Neural crest cell (in vitro differentiated cells): ENCODE measurements around the gene SDK1. TPM values are rescaled to one million over a fixed set of nuclear protein-coding genes. Genes with fewer than 3 reads are reported as not detected.
"Not testable (repeated sequence)": the region's sequence is repeated elsewhere in the genome, so short reads cannot be mapped to it uniquely, and the experiment has no call there.

Experiments
- DNase-seq: peaks from one replicate; pipeline ENCODE4 v3.0.0; 2021; ENCODE audit warnings: low read depth, mixed read lengths, low spot score
- H3K27ac Mint-ChIP-seq: one replicate; pipeline ENCODE4 v1.8.0; 2021; ENCODE audit warnings: mild to moderate bottlenecking, mixed read lengths; ENCODE audit not compliant: unreplicated experiment
- H3K27me3 Mint-ChIP-seq: 2 replicates; pipeline ENCODE4 v1.8.0; 2021; ENCODE audit warnings: low read depth, mild to moderate bottlenecking, mixed read lengths
- H3K36me3 Mint-ChIP-seq: 2 replicates; pipeline ENCODE4 v1.8.0; 2021; ENCODE audit warnings: low read depth, mild to moderate bottlenecking, mixed read lengths
- H3K4me1 Mint-ChIP-seq: 2 replicates; pipeline ENCODE4 v1.8.0; 2021; ENCODE audit warnings: mixed read lengths
- H3K4me3 Mint-ChIP-seq: one replicate; pipeline ENCODE4 v1.8.0; 2021; ENCODE audit warnings: mild to moderate bottlenecking, mixed read lengths
- H3K9me3 Mint-ChIP-seq: 2 replicates; pipeline ENCODE4 v1.8.0; 2021; ENCODE audit warnings: mixed read lengths
- total RNA-seq: library from RNA; stranded (reverse); gene quantifications from 2 replicates; pipeline ENCODE4 v1.2.1, GENCODE V29; 2021
- TF ChIP-seq, protein P1 (sequence below): fragments of 200-600 bp; sonication (generic); conservative IDR thresholded peaks from 2 replicates; pipeline ENCODE4 v1.5.0; 2021; ENCODE audit warnings: antibody characterized with exemption, mild to moderate bottlenecking

The SDK1 gene
- total RNA-seq, 1 donor from 2014 or later, result 11.6 TPM

DNA sequence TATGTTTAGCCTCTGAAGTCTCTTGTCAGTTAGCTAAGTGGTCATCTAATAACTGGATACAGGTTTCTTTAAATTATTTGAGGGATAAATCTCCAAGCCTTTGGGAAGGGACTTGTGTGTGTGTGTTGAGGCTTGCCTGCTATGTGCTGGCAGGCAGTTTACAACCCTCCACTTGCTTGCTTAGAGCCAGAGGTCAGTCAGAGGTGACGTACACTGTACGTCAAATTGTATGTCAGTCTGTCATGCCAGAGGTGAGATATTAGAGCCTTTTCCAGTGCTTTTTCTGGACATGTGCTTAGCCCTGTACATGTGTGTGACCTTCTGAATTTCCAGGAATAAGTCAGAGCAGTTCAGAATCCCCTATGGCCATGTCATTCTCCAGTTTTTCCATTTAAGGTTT, 438.9 kb downstream of the SDK1 start:
- no peak overlapping the region for H3K4me3 Mint-ChIP-seq
- H3K27ac Mint-ChIP-seq, result no peak overlapping the region
- peaks cover 8% of the 10 kb centered on the region for H3K9me3 Mint-ChIP-seq
- H3K4me1 Mint-ChIP-seq, result no peaks in the 10 kb centered on the region
- no peak for DNase-seq
- H3K36me3 Mint-ChIP-seq, result peaks cover 8% of the 10 kb centered on the region
- TF ChIP-seq, protein P1, sequence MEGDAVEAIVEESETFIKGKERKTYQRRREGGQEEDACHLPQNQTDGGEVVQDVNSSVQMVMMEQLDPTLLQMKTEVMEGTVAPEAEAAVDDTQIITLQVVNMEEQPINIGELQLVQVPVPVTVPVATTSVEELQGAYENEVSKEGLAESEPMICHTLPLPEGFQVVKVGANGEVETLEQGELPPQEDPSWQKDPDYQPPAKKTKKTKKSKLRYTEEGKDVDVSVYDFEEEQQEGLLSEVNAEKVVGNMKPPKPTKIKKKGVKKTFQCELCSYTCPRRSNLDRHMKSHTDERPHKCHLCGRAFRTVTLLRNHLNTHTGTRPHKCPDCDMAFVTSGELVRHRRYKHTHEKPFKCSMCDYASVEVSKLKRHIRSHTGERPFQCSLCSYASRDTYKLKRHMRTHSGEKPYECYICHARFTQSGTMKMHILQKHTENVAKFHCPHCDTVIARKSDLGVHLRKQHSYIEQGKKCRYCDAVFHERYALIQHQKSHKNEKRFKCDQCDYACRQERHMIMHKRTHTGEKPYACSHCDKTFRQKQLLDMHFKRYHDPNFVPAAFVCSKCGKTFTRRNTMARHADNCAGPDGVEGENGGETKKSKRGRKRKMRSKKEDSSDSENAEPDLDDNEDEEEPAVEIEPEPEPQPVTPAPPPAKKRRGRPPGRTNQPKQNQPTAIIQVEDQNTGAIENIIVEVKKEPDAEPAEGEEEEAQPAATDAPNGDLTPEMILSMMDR, result no peak
- H3K27me3 Mint-ChIP-seq, result no peaks in the 10 kb centered on the region

DNA sequence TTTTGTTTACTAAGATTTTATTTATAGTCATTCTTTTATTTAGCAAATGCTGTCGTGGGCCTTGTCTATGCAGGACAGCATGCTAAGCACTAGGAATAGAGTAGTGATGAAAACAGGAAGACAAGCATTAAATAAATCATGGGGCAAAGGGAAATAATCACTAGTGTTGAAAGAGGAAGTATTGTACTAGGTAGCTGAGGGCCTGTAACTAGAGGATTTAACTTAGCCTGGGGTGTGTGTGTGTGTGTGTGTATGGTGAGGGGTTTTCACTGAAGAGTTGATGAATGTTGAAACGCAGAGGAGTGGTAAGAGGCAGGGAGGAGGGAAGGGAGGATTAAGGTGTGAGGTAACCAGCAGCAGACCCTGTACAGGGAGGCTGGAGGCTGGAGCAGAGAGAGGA, 446.4 kb downstream of the SDK1 start:
- Mint-ChIP-seq H3K9me3 (no peaks in the 10 kb centered on the region), H3K27me3 (no peaks in the 10 kb centered on the region), H3K27ac (no peak overlapping the region), H3K4me3 (no peak overlapping the region), H3K4me1 (no peaks in the 10 kb centered on the region), H3K36me3 (no peaks in the 10 kb centered on the region)
- no peak for DNase-seq
- TF ChIP-seq, protein P1, result no peak

GRCh38 chr7:3748389-3748788, 447.3 kb downstream of the SDK1 start:
- DNase-seq, result no peak
- no peaks in the 10 kb centered on the region for H3K36me3 Mint-ChIP-seq
- no peaks in the 10 kb centered on the region for H3K27me3 Mint-ChIP-seq
- TF ChIP-seq, protein P1, result no peak
- no peaks in the 10 kb centered on the region for H3K9me3 Mint-ChIP-seq
- no peak overlapping the region for H3K27ac Mint-ChIP-seq
- H3K4me1 Mint-ChIP-seq, result no peaks in the 10 kb centered on the region
- no peak overlapping the region for H3K4me3 Mint-ChIP-seq

DNA sequence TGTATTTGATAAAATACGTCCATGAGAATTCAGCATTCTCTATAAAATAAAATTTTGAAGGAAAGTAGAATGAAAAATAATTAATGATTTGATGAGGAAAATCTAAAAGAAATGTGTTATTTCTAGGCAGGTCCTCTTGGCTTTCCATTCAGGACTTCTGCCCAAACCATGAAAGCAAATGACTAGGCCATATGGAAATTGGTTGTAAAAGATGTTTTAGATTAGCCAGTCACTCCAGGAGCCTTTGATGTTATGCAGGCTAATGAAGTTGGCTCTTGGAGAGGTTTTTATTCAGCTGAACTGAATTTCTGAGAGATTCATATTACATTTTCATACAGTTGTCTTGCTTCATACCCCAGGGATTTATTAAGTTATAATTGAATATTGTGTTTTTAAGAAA, 452.8 kb downstream of the SDK1 start:
- peaks cover 3% of the 10 kb centered on the region for H3K9me3 Mint-ChIP-seq
- no peaks in the 10 kb centered on the region for H3K27me3 Mint-ChIP-seq
- H3K4me1 Mint-ChIP-seq, result peaks cover 16% of the 10 kb centered on the region
- H3K36me3 Mint-ChIP-seq, result peaks cover 5% of the 10 kb centered on the region
- DNase-seq, result no peak
- TF ChIP-seq, protein P1, result no peak
- H3K27ac Mint-ChIP-seq, result no peak overlapping the region
- no peak overlapping the region for H3K4me3 Mint-ChIP-seq

DNA sequence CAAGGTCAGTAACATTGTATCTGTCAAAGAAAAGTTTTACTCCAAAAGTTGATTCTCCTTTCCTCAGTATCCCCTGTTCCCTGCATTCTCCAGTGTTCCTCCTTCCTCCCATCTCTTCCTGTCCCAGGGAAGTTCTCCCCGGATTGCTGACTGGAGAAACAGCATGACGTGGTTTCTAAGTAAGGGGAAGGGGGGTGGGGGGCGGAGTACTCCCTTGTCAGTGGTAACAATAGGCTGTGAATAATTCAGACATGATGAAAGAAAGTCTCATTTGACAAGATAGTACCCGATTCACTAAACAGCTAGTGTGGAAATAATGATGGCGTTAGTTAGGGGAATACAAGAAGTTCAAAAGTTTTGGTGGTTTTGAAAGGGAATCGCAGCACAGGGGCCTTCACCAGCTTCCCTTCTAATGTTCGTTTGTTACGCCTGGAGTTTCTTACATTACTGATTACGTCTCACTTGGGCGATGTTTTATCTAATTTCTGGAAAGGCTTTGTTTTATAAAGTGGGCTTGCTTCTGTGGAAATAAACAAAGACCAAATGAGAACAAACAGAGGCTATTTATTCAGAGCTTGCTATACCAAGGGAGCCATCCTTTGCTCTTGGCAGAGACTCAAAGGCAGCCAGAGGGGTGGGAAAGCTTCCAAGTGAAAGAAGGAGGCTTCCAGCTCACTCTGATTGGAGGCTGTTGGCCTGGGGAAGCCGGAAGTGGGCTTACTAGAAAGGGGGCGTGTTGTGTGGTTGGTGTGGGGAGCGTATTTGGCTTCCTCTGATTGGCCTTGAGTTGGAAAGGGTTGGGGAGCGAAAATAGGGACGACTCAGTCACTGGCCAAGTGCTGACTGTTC, 453.7 kb downstream of the SDK1 start:
- Mint-ChIP-seq H3K4me1 (peaks cover 16% of the 10 kb centered on the region), H3K9me3 (peaks cover 3% of the 10 kb centered on the region), H3K4me3 (peak overlapping the region; percentile 68)

DNA sequence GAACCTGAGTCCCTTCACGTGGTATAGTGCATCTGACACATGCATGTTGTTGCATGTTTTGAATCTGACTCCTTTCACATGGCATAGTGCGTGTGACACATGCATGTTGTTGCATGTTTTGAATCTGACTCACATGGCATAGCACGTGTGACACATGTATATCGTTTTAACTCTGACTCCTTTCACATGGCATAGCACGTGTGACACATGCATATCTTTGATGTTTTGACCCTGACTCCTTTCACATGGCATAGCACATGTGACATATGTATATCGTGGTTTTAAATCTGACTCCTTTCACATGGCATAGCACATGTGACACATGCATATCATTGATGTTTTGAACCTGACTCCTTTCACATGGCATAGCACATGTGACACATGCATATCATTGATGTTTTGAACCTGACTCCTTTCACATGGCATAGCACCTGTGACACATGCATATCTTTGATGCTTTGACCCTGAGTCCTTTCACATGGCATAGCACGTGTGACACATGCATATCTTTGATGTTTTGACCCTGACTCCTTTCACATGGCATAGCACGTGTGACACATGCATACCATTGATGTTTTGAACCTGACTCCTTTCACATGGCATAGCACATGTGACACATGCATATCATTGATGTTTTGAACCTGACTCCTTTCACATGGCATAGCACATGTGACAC, 454.9 kb downstream of the SDK1 start:
- DNase-seq, H3K4me3 Mint-ChIP-seq, H3K36me3 Mint-ChIP-seq, H3K27me3 Mint-ChIP-seq, H3K27ac Mint-ChIP-seq, H3K9me3 Mint-ChIP-seq: not testable (repeated sequence)
- H3K4me1 Mint-ChIP-seq, result peaks cover 16% of the 10 kb centered on the region

More for the DNA sequence above, 453.7 kb downstream of the SDK1 start:
- Mint-ChIP-seq H3K27me3 (no peaks in the 10 kb centered on the region), H3K27ac (peak overlapping the region; percentile 7), H3K36me3 (peaks cover 5% of the 10 kb centered on the region)
- TF ChIP-seq, protein P1, result no peak
- DNase-seq, result no peak
